ENCODE results near the gene IQCM. TPM values are rescaled to one million over a fixed set of nuclear protein-coding genes. Genes with fewer than 3 reads are reported as not detected.

The IQCM gene
- total RNA-seq, 1 experiment from 2014 or later, result not detected

DNA sequence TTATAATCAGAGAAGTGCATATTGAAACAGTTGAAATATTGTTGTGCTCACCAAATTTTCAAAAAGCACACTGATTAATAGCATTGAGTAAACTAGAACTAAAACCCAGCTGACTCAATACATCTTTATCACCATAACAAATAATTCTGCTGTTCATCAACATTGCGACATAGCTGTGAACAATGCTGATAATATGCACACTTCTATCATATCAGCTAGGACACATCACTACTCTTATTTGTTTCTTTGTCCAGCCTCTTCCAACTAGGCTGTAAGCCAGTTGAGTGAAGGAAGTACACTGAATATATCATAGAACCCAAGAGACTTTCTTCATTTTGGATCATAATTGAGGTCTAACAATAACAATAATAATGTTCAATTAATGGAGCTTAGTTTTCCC, 349.7 kb downstream of the IQCM start:
- H3K9me3 ChIP-seq (ENCODE audit: control insufficient read depth, insufficient read depth, low read depth, low read length), result no peaks in the 10 kb centered on the region
- BruUV-seq (replicated peaks), result no TSS peak
- no peaks in the 10 kb centered on the region for H3K36me3 ChIP-seq (ENCODE audit: control insufficient read depth, insufficient read depth, low read length)
- TF ChIP-seq TCF7L2 (IDR thresholded peaks at IDR 0.05; ENCODE audit: low read depth, low read length) (no peak), POLR2AphosphoS5 (IDR thresholded peaks at IDR 0.05; ENCODE audit: low read depth, low read length) (no peak), SIN3A (IDR thresholded peaks at IDR 0.05; ENCODE audit: borderline replicate concordance, insufficient read depth, low read depth, low read length) (no peak)
- TF ChIP-seq, protein P1, sequence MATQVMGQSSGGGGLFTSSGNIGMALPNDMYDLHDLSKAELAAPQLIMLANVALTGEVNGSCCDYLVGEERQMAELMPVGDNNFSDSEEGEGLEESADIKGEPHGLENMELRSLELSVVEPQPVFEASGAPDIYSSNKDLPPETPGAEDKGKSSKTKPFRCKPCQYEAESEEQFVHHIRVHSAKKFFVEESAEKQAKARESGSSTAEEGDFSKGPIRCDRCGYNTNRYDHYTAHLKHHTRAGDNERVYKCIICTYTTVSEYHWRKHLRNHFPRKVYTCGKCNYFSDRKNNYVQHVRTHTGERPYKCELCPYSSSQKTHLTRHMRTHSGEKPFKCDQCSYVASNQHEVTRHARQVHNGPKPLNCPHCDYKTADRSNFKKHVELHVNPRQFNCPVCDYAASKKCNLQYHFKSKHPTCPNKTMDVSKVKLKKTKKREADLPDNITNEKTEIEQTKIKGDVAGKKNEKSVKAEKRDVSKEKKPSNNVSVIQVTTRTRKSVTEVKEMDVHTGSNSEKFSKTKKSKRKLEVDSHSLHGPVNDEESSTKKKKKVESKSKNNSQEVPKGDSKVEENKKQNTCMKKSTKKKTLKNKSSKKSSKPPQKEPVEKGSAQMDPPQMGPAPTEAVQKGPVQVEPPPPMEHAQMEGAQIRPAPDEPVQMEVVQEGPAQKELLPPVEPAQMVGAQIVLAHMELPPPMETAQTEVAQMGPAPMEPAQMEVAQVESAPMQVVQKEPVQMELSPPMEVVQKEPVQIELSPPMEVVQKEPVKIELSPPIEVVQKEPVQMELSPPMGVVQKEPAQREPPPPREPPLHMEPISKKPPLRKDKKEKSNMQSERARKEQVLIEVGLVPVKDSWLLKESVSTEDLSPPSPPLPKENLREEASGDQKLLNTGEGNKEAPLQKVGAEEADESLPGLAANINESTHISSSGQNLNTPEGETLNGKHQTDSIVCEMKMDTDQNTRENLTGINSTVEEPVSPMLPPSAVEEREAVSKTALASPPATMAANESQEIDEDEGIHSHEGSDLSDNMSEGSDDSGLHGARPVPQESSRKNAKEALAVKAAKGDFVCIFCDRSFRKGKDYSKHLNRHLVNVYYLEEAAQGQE (IDR thresholded peaks at IDR 0.05; ENCODE audit: insufficient read depth in 1 of 2, low read depth in 2 of 2, low read length in 1 of 2), result no peak
- TF ChIP-seq, protein P2, sequence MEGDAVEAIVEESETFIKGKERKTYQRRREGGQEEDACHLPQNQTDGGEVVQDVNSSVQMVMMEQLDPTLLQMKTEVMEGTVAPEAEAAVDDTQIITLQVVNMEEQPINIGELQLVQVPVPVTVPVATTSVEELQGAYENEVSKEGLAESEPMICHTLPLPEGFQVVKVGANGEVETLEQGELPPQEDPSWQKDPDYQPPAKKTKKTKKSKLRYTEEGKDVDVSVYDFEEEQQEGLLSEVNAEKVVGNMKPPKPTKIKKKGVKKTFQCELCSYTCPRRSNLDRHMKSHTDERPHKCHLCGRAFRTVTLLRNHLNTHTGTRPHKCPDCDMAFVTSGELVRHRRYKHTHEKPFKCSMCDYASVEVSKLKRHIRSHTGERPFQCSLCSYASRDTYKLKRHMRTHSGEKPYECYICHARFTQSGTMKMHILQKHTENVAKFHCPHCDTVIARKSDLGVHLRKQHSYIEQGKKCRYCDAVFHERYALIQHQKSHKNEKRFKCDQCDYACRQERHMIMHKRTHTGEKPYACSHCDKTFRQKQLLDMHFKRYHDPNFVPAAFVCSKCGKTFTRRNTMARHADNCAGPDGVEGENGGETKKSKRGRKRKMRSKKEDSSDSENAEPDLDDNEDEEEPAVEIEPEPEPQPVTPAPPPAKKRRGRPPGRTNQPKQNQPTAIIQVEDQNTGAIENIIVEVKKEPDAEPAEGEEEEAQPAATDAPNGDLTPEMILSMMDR (IDR thresholded peaks at IDR 0.05), result no peak
- intact Hi-C loops (cut with micrococcal nuclease; ENCODE audit: unreplicated experiment) (no loop called here), in situ Hi-C loops (cut with HindIII; ENCODE audit: low pct_unique_long_range_greater_than_20kb, low sequenced_read_pairs) (no loop called here)
- CTCF ChIA-PET, result no interaction called here
- H3K4me3 ChIP-seq (ENCODE audit: low read depth in 2 of 2, low read length in 2 of 2), result no peak overlapping the region
- POLR2A ChIA-PET, result no interaction called here
- ATAC-seq, result no peak
- DNase-seq (ENCODE audit: low read depth, low spot score), result no peak
- H3K27ac ChIP-seq (ENCODE audit: low read length), result no peak overlapping the region
- H3K27me3 ChIP-seq (ENCODE audit: control insufficient read depth, insufficient read depth, low read length), result no peaks in the 10 kb centered on the region
- no peaks in the 10 kb centered on the region for H3K4me1 ChIP-seq (ENCODE audit: control insufficient read depth, insufficient read depth, low read length)

DNA sequence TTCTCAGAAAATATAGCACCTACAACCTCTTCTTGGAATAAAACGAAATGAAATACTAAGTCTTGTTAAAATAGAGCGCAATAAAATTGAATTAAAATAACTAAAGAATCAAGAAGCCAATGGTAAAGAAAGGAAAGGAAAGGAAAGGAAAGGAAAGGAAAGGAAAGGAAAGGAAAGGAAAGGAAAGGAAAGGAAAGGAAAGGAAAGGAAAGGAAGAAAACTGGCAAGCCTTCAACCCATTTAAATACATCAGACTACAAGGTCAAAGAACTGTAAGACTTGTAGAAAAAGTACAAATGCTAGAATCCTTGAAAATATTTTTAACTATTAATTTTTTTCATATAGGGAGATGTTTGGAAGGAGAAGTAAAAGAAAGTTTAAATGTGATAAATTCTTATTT, 372.1 kb downstream of the IQCM start:
- no peak for DNase-seq (ENCODE audit: low read depth, low spot score)
- Histone ChIP-seq H3K4me1 (ENCODE audit: control insufficient read depth, insufficient read depth, low read length) (no peaks in the 10 kb centered on the region), H3K9me3 (ENCODE audit: control insufficient read depth, insufficient read depth, low read depth, low read length) (no peaks in the 10 kb centered on the region), H3K27ac (ENCODE audit: low read length) (no peak overlapping the region), H3K27me3 (ENCODE audit: control insufficient read depth, insufficient read depth, low read length) (no peaks in the 10 kb centered on the region), H3K4me3 (ENCODE audit: low read depth in 2 of 2, low read length in 2 of 2) (no peak overlapping the region), H3K36me3 (ENCODE audit: control insufficient read depth, insufficient read depth, low read length) (no peaks in the 10 kb centered on the region)
- TF ChIP-seq POLR2AphosphoS5 (IDR thresholded peaks at IDR 0.05; ENCODE audit: low read depth, low read length), result no peak
- TF ChIP-seq, protein P1 (IDR thresholded peaks at IDR 0.05; ENCODE audit: insufficient read depth in 1 of 2, low read depth in 2 of 2, low read length in 1 of 2), result no peak
- TF ChIP-seq, protein P2 (IDR thresholded peaks at IDR 0.05), result no peak
- no peak for TF ChIP-seq TCF7L2 (IDR thresholded peaks at IDR 0.05; ENCODE audit: low read depth, low read length)
- no peak for TF ChIP-seq SIN3A (IDR thresholded peaks at IDR 0.05; ENCODE audit: borderline replicate concordance, insufficient read depth, low read depth, low read length)
- in situ Hi-C loops (cut with HindIII; ENCODE audit: low pct_unique_long_range_greater_than_20kb, low sequenced_read_pairs), result no loop called here
- intact Hi-C loops (cut with micrococcal nuclease; ENCODE audit: unreplicated experiment), result no loop called here
- ChIA-PET POLR2A (no interaction called here), CTCF (no interaction called here)
- BruUV-seq (replicated peaks), result no TSS peak
- ATAC-seq, result no peak
